PC-3 (cell line): ENCODE measurements around the gene RPL13A.

Source experiments
- CTCF ChIP-seq: fragments of 300-600 bp; sonication (generic); conservative IDR thresholded peaks from 2 replicates; pipeline ENCODE4 v1.5.1; 2017; ENCODE audit warnings: antibody characterized with exemption, low read depth, mild to moderate bottlenecking, low read length
- EZH2 ChIP-seq: fragments of 300-600 bp; sonication (generic); IDR thresholded peaks from one replicate; pipeline ENCODE4 v1.6.1; 2017; ENCODE audit warnings: antibody characterized with exemption, mild to moderate bottlenecking, low read length; ENCODE audit not compliant: unreplicated experiment
- EZH2phosphoT487 ChIP-seq: fragments of 300-600 bp; sonication (generic); IDR thresholded peaks from 2 replicates; pipeline ENCODE4 v1.6.1; 2018; ENCODE audit warnings: mild to moderate bottlenecking, antibody characterized with exemption, low read length, borderline replicate concordance

GRCh38 chr19:49487277-49488045 lies at the start of gene RPL13A:
- TF ChIP-seq CTCF = no peak
- no peak for TF ChIP-seq EZH2
- no peak for TF ChIP-seq EZH2phosphoT487
